GM12874 (cell line): ENCODE data around the gene CDH23.

Experiments used
- TF ChIP-seq, protein P1 (sequence below): IDR thresholded peaks from 2 replicates; pipeline ENCODE4 v1.5.1; 2011; ENCODE audit warnings: low read depth, mild to moderate bottlenecking, control low read depth, low read length, moderate library complexity; ENCODE audit not compliant: insufficient read depth

Gene CDH23

DNA sequence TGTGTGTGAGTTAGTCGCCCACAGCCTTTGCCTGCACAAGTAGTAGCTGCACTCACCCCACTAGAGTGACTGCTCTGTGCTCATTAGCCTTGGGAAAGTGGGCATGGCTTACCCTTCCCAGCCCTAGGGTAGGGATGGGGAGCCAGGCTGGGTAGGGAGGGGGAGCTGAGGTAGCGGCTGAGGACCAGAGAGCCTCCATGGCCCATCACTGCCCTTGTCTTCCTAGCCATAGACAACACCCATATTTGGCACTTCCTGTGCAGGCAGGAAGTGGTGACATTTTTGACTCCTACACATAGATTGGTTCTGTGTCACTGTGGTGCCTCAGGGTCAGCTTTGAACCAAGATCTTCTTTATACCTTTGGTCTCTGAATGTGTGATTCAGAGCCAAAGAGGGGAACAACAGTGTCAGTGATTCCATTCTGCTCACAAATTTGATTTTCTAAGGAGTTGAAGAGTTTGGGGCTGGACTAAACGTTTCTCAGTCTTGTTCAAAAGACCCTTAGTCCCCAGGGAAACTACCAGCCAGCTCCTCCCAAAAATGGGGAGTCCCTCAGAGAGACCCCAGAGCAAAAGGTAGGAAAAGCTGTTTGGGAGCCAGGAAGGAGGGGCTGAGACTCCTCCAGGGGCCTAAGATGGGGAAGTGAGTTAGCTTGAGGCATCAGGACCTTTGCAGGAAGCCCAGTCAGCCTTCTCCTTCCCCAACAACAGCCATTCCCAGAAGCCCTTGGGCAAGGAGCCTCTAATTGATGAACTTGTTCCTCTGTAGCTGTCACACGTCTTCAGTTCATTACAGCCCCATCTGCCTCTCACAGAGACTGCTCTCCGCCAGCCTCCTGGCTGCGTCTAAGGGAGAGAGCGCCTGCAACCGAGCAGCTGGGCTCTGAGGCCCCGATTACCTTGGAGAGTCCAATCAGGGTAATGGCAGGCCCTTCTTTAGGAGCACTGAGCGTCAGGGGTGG, 135.0 kb downstream of the CDH23 start:
- TF ChIP-seq, protein P1, sequence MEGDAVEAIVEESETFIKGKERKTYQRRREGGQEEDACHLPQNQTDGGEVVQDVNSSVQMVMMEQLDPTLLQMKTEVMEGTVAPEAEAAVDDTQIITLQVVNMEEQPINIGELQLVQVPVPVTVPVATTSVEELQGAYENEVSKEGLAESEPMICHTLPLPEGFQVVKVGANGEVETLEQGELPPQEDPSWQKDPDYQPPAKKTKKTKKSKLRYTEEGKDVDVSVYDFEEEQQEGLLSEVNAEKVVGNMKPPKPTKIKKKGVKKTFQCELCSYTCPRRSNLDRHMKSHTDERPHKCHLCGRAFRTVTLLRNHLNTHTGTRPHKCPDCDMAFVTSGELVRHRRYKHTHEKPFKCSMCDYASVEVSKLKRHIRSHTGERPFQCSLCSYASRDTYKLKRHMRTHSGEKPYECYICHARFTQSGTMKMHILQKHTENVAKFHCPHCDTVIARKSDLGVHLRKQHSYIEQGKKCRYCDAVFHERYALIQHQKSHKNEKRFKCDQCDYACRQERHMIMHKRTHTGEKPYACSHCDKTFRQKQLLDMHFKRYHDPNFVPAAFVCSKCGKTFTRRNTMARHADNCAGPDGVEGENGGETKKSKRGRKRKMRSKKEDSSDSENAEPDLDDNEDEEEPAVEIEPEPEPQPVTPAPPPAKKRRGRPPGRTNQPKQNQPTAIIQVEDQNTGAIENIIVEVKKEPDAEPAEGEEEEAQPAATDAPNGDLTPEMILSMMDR = no peak

DNA sequence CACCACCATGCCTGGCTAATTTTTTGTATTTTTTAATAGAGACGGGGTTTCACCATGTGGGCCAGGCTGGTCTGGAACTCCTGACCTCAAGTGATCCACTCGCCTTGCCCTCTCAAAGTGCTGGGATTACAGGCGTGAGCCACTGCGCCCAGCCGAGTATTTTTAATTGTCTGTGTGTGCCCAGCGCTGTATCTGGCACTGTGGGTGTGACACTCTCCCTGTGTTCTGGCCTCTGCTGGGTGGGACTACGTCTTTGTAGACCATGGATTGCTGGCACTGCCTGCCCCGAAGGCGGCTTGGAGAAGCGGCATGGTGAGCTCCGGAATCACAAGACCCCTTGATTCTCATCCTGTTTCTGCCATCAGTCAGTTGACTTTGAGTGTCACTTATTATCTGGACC, 136.2 kb downstream of the CDH23 start:
- TF ChIP-seq, protein P1 = no peak

DNA sequence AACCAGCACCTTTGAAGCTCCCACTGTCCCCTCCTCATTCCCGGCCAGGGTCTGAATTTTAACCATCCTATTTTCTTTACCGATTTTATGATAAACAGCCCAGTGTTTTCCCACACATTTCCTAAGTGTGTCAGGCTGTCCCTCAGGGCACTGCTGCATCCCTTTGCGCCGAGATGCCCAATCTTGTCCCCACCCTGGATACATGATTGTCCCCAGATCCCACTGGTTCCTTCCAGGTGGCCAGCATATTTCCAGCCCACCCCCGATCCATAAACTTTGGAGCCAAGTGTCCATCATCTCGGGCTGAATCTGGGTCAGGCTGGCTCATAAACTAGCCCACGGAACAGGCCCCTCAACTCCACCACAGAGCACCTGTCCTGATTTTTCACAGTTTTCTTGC, 137.2 kb downstream of the CDH23 start:
- TF ChIP-seq, protein P1 = no peak

DNA sequence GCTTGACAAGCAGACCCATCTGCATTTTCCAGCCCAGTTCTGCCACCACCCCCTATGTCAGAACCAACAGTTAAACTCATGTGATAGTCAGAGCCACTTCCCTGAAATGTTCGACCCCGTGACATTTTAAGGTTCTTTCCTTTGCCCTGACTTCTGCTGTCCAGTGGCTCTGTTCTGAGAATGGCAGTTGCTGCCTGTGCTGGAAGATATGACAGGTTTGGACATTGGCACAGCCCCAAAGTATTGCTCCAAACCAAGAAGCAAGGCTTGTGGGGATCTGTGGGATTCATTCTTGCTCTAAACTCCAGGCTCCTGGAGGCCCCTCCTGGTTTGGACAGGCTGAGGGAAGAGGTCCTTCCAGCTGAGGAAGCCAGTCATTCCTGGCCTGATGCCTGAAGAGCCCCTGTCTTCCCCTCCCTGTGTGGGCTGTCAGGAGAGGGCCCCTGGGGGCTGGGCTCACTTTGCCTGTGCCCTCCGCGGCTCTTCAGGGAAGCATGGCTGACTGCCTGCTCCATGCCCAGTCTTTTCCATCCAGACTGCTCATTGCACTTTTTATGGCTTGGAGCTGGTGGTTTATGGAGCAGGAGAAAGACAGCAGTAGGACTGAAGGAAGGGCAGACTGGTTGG, 138.0 kb downstream of the CDH23 start:
- TF ChIP-seq, protein P1 = no peak

DNA sequence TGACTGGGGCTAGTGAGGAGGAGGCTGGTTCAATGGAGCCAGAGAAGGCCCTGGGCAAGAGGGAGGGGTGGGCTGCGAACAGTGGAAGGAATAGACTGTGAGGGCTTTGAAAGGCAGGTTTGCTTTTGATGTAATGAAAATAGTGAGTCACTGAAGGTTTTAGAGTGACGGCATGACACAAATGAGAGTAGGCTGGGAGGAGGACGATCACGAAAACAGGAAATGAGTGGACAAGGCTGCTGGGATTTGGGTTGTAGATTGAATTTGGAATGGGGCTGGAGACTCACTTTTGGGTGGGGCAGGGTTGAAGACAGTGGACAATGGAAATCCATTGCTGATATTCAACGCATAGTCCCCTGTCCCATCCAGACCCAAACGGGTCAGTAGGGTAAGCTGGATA, 139.6 kb downstream of the CDH23 start:
- TF ChIP-seq, protein P1 = no peak

DNA sequence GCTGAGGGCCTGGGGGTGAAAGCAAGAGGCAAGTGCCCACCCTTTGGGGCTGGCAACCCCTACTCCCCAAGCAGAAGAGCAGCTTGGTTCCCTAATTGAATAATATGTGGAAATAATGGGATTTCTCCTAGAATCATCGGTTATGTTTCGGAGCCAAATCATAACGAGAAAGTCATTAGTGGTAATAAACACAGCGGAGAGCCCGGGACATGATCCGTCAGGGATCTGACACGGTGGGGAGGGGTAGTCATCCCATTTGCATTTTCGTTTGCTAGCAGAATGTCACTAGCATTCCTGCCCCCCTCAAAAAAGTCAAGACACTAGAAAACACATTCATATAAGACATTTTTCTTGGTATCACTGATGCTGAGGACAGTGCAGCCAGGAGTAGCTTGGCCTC, 140.4 kb downstream of the CDH23 start:
- TF ChIP-seq, protein P1 = no peak

DNA sequence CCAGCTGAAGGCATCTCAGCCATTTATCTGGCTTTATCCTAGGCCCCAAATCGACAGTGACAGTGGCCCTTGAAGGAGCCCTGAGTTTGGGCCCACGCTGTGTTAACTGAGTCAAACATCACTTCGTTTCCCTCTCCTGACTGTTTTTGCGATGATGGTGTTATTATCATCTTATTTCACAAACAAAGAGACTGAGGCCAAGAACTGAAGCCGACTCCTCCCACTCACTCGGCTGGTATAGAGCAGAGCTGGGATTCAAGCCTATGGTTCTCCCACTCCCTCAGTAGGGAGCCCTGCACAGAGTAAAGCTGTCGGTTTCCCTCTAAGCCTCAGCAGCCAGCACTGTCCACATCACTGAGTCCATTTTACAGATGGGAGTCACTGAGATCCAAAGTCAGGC, 141.0 kb downstream of the CDH23 start:
- TF ChIP-seq, protein P1 = no peak
